HCT116 (cell line): ENCODE results near the gene MYH14. TPM values are rescaled to one million over a fixed set of nuclear protein-coding genes. Genes with fewer than 3 reads are reported as not detected.

Experiments used
- ATAC-seq: fragments of 200-7000 bp; cut with Tn5 transposase; 2 replicates; pipeline ENCODE4 v1.9.1; 2020; ENCODE audit warnings: mild to moderate bottlenecking, moderate library complexity
- BruUV-seq: library from RNA; stranded (reverse); fragments of 400-500 nt; replicated peaks from 2 replicates; lab custom pipeline; 2021; lab: Mats Ljungman, UMichigan
- CTCF ChIA-PET: fragments of 300-600 bp; sonication (Branson Sonifier 250); formaldehyde crosslinking; loops from one replicate; lab custom pipeline; 2021; ENCODE audit warnings: antibody characterized with exemption; lab: Charles Lee
- POLR2A ChIA-PET: fragments of 300-600, 350-600 bp; sonication (Branson Sonifier 250); formaldehyde crosslinking; loops from one replicate; lab custom pipeline; 2021; ENCODE audit warnings: antibody characterized with exemption; lab: Charles Lee
- RAD21 ChIA-PET, 2 experiments: fragments of 300-600 bp; sonication (Branson Sonifier 250); formaldehyde crosslinking; loops; one replicate each; lab custom pipeline; 2023; ENCODE audit warnings: low total read pairs in 2 of 2; ENCODE audit not compliant: uncharacterized antibody in 2 of 2, unreplicated experiment in 2 of 2, low non-redundant PET in 1 of 2; lab: Charles Lee
- DNase-seq: peaks from one replicate; pipeline ENCODE4 v3.0.0-alpha.2; 2010; ENCODE audit warnings: low read depth, low spot score
- H2AFZ ChIP-seq: fragments of 200-600 bp; shearing (Covaris generic), sonication (generic); 2 replicates; pipeline ENCODE4 v1.6.1; 2017; ENCODE audit warnings: low read depth, mixed run types, mixed read lengths, antibody characterized with exemption, low read length; ENCODE audit not compliant: poor library complexity, severe bottlenecking
- H3K27ac ChIP-seq: 2 replicates; pipeline ENCODE4 v1.5.1; 2012; ENCODE audit warnings: low read depth, low read length
- H3K27me3 ChIP-seq: fragments of 200-600 bp; sonication (generic); 2 replicates; pipeline ENCODE4 v1.6.1; 2016; ENCODE audit warnings: mixed run types, low read length, mixed read lengths; ENCODE audit not compliant: insufficient read depth
- H3K36me3 ChIP-seq, 2 experiments: fragments of 200-500 bp in 1 of 2; fragments of 200-600 bp in 1 of 2; sonication (Bioruptor generic) in 1 of 2; sonication (generic) in 1 of 2; 2 replicates each; pipeline versions ENCODE4 v1.5.1 to v1.6.1; 2014 to 2016; ENCODE audit warnings: low read length in 2 of 2, inconsistent platforms in 1 of 2, mixed read lengths in 1 of 2, mixed run types in 1 of 2; ENCODE audit not compliant: insufficient read depth in 2 of 2, control insufficient read depth in 1 of 2
- H3K4me1 ChIP-seq, 2 experiments: fragments of 200-600 bp in 1 of 2; sonication (generic) in 1 of 2; 2 replicates each; pipeline versions ENCODE4 v1.5.1 to v1.6.1; 2012 to 2017; ENCODE audit warnings: low read length in 2 of 2, inconsistent platforms in 1 of 2, mild to moderate bottlenecking in 1 of 2, mixed read lengths in 1 of 2, mixed run types in 1 of 2, moderate library complexity in 1 of 2; ENCODE audit not compliant: insufficient read depth in 2 of 2, control insufficient read depth in 1 of 2
- H3K4me2 ChIP-seq: fragments of 200-600 bp; sonication (generic); 2 replicates; pipeline ENCODE4 v1.6.1; 2017; ENCODE audit warnings: mixed run types, low read length, mixed read lengths
- H3K4me3 ChIP-seq, 2 experiments: fragments of 200-600 bp in 1 of 2; sonication (generic) in 1 of 2; replicated peaks in 1 of 2; 2 replicates each; pipeline ENCODE4 v1.5.1; 2011 to 2016; ENCODE audit warnings: low read length in 2 of 2, control low read depth in 1 of 2, low read depth in 1 of 2, mild to moderate bottlenecking in 1 of 2, mixed read lengths in 1 of 2, mixed run types in 1 of 2
- H3K79me2 ChIP-seq: fragments of 200-600 bp; sonication (generic); 2 replicates; pipeline ENCODE4 v1.6.1; 2017; ENCODE audit warnings: mild to moderate bottlenecking, mixed run types, low read length, moderate library complexity, mixed read lengths; ENCODE audit not compliant: insufficient read depth
- H3K9ac ChIP-seq: fragments of 200-600 bp; sonication (generic); 2 replicates; pipeline ENCODE4 v1.6.1; 2016; ENCODE audit warnings: low read length, mixed read lengths
- H3K9me2 ChIP-seq: fragments of 200-600 bp; sonication (generic), shearing (Covaris generic); 2 replicates; pipeline ENCODE4 v1.6.1; 2017; ENCODE audit warnings: mixed run types, mild to moderate bottlenecking, moderate library complexity; ENCODE audit not compliant: insufficient read depth
- H3K9me3 ChIP-seq, 2 experiments: fragments of 200-500 bp in 1 of 2; fragments of 200-600 bp in 1 of 2; sonication (Bioruptor generic) in 1 of 2; sonication (generic) in 1 of 2; 2 replicates each; pipeline ENCODE4 v1.6.1; 2014 to 2017; ENCODE audit warnings: low read length in 2 of 2, mixed read lengths in 2 of 2, inconsistent platforms in 1 of 2, low read depth in 1 of 2, mild to moderate bottlenecking in 1 of 2, mixed run types in 1 of 2, moderate library complexity in 1 of 2; ENCODE audit not compliant: control insufficient read depth in 1 of 2, insufficient read depth in 1 of 2
- H4K20me1 ChIP-seq: fragments of 200-600 bp; sonication (generic), shearing (Covaris generic); 2 replicates; pipeline ENCODE4 v1.6.1; 2017; ENCODE audit warnings: mixed run types, mild to moderate bottlenecking, moderate library complexity; ENCODE audit not compliant: insufficient read depth
- CBX3 ChIP-seq: IDR thresholded peaks from 2 replicates; pipeline ENCODE4 v1.6.1; 2012; ENCODE audit warnings: low read depth
- CEBPB ChIP-seq: IDR thresholded peaks from 2 replicates; pipeline ENCODE4 v1.6.1; 2012; ENCODE audit warnings: low read depth
- CTCF ChIP-seq, 3 experiments: fragments of 200-600 bp in 1 of 3; sonication (generic) in 1 of 3; IDR thresholded peaks in 2 of 3; conservative IDR thresholded peaks in 1 of 3; 2 replicates each; pipeline ENCODE4 v1.5.1; 2012 to 2017; ENCODE audit warnings: low read depth in 2 of 3, low read length in 2 of 3, antibody characterized with exemption in 1 of 3, borderline replicate concordance in 1 of 3, control low read depth in 1 of 3, mild to moderate bottlenecking in 1 of 3, mixed read lengths in 1 of 3, mixed run types in 1 of 3, moderate library complexity in 1 of 3; ENCODE audit not compliant: insufficient read depth in 1 of 3
- EGR1 ChIP-seq: IDR thresholded peaks from 2 replicates; pipeline ENCODE4 v1.6.1; 2012; ENCODE audit warnings: low read depth
- ELF1 ChIP-seq: IDR thresholded peaks from 2 replicates; pipeline ENCODE4 v1.6.1; 2012; ENCODE audit warnings: low read depth, borderline replicate concordance
- EZH2 ChIP-seq: fragments of 200-600 bp; sonication (generic); IDR thresholded peaks from 2 replicates; pipeline ENCODE4 v1.6.1; 2017; ENCODE audit warnings: antibody characterized with exemption, mixed run types
- EZH2phosphoT487 ChIP-seq: fragments of 200-600 bp; IDR thresholded peaks from 2 replicates; pipeline ENCODE4 v1.6.1; 2018; ENCODE audit warnings: antibody characterized with exemption, borderline replicate concordance
- JUND ChIP-seq: IDR thresholded peaks from 2 replicates; pipeline ENCODE4 v1.6.1; 2012
- MAX ChIP-seq: IDR thresholded peaks from 2 replicates; pipeline ENCODE4 v1.6.1; 2012
- POLR2A ChIP-seq: IDR thresholded peaks from 2 replicates; pipeline ENCODE4 v1.7.0; 2011; ENCODE audit warnings: borderline replicate concordance; ENCODE audit not compliant: insufficient read depth, insufficient read length; ENCODE audit errors: extremely low read depth
- POLR2AphosphoS5 ChIP-seq: IDR thresholded peaks from 2 replicates; pipeline ENCODE4 v1.6.1; 2011; ENCODE audit warnings: mild to moderate bottlenecking, low read depth, low read length, moderate library complexity
- RAD21 ChIP-seq: IDR thresholded peaks from 2 replicates; pipeline ENCODE4 v1.6.1; 2012; ENCODE audit warnings: low read depth, mild to moderate bottlenecking
- SP1 ChIP-seq: IDR thresholded peaks from 2 replicates; pipeline ENCODE4 v1.6.1; 2012; ENCODE audit warnings: low read depth
- TCF7L2 ChIP-seq: IDR thresholded peaks from 2 replicates; pipeline ENCODE4 v1.7.0; 2011; ENCODE audit warnings: borderline replicate concordance, inconsistent platforms; ENCODE audit not compliant: insufficient read depth, insufficient read length; ENCODE audit errors: extremely low read depth
- ZFX ChIP-seq: fragments of 450-650 bp; IDR thresholded peaks from 2 replicates; pipeline ENCODE4 v1.6.1; 2017
- intact Hi-C: fragments of 100-400 bp; cut with micrococcal nuclease; formaldehyde crosslinking; loops from 2 replicates; pipeline ENCODE4 v1.10.0; 2022
- total RNA-seq: library from RNA; stranded (reverse); gene quantifications from one replicate; pipeline ENCODE4 v1.2.1, GENCODE V29; 2021; ENCODE audit not compliant: unreplicated experiment

Gene MYH14
- total RNA-seq, 1 experiment from 2014 or later: 60.1 TPM

GRCh38 chr19:50280983-50281382 is 77.6 kb downstream of the MYH14 start:
- BruUV-seq: no TSS peak
- Histone ChIP-seq H3K9me3 (peaks cover 0 to 2% of the 10 kb centered on the region in 2 experiments; a peak in 1 of 4 replicates), H3K79me2 (no peaks in the 10 kb centered on the region), H3K27ac (no peak overlapping the region), H4K20me1 (no peaks in the 10 kb centered on the region), H3K36me3 (peaks cover 7 to 9% of the 10 kb centered on the region in 2 experiments; a peak in 3 of 4 replicates), H2AFZ (no peak overlapping the region), H3K9ac (no peak overlapping the region), H3K4me1 (no peaks in the 10 kb centered on the region), H3K9me2 (no peaks in the 10 kb centered on the region), H3K4me2 (no peak overlapping the region), H3K27me3 (no peaks in the 10 kb centered on the region), H3K4me3 (no peak overlapping the region)
- DNase-seq (no peak), ATAC-seq (no peak)
- intact Hi-C loops: no loop called here
- RAD21 ChIA-PET: no interaction called here
- TF ChIP-seq CTCF (IDR thresholded peaks at IDR 0.05 in 2 of 3, conservative IDR thresholded peaks at IDR 0.05 in 1 of 3; ENCODE audit: borderline replicate concordance in 1 of 3, insufficient read depth in 1 of 3, low read depth in 2 of 3, low read length in 2 of 3) (no peak), EGR1 (no peak), POLR2A (no peak), ZFX (no peak), TCF7L2 (no peak), MAX (no peak), POLR2AphosphoS5 (no peak), SP1 (no peak), RAD21 (no peak), EZH2phosphoT487 (no peak), ELF1 (no peak), CEBPB (no peak), EZH2 (no peak), JUND (no peak), CBX3 (no peak)
- TF ChIP-seq, all 23 proteins: peak for 0
- ChIA-PET CTCF (no interaction called here), POLR2A (no interaction called here)
